ENCODE results near the gene MARCHF3. TPM values are rescaled to one million over a fixed set of nuclear protein-coding genes. Genes with fewer than 3 reads are reported as not detected.

Gene MARCHF3
- total RNA-seq, 4 donors from 2014 or later: 1.7 to 13.9 (median 2.5) TPM

DNA sequence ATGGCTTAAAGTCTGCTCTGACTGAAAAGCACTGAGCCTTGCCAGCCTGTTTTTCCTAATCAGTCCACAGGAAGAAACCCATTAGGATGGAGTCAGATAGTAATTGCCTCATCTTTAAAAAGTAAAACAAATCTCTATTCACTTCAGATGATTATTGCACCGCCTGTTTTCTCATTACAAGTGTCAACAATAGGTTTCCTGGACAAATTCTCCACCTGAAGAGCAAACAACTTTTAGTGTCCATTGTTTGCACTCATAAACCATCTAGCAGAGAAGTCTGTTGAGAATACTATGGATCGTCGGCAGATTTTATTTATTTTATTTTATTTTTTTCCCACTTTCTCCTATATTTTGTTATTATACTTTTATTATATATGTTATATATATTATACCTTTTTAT is 22.7 kb upstream of the MARCHF3 start:
- no peaks in the 10 kb centered on the region for H3K9me3 ChIP-seq
- TF ChIP-seq, protein P1, sequence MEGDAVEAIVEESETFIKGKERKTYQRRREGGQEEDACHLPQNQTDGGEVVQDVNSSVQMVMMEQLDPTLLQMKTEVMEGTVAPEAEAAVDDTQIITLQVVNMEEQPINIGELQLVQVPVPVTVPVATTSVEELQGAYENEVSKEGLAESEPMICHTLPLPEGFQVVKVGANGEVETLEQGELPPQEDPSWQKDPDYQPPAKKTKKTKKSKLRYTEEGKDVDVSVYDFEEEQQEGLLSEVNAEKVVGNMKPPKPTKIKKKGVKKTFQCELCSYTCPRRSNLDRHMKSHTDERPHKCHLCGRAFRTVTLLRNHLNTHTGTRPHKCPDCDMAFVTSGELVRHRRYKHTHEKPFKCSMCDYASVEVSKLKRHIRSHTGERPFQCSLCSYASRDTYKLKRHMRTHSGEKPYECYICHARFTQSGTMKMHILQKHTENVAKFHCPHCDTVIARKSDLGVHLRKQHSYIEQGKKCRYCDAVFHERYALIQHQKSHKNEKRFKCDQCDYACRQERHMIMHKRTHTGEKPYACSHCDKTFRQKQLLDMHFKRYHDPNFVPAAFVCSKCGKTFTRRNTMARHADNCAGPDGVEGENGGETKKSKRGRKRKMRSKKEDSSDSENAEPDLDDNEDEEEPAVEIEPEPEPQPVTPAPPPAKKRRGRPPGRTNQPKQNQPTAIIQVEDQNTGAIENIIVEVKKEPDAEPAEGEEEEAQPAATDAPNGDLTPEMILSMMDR (IDR thresholded peaks at IDR 0.05): no peak
- no peak for DNase-seq (ENCODE audit: extremely low spot score)
- no peaks in the 10 kb centered on the region for H3K27me3 ChIP-seq
- no peak overlapping the region for H3K4me3 ChIP-seq
- WGBS: 94% methylated on average over 3 of the region's 3 CpGs
- H3K36me3 ChIP-seq: peaks cover 0 to 6% (median 2%) of the 10 kb centered on the region in 4 donors
- intact Hi-C loops (cut with DNase I): no loop called here
- H3K4me1 ChIP-seq: no peaks in the 10 kb centered on the region
- no peak overlapping the region for H3K27ac ChIP-seq (replicated peaks in 1 of 4)

DNA sequence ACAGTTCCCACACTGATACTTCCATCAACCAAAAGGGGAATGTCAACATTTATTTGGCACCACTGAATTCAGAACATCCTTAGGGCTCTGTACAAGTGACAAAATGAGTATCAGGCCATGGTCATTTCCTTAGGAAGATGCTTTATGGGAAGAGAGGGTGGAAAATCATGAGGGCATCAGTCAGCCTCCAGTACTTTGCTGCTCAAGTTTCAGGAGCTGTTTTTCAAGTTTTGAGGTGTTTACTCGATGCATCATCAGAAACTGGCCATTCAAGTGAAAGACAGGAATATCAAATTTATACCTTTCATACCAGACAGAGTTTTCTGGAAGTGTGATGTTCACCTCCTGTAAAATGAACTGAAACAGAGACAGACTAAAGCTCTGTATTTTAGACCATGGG is 21.2 kb upstream of the MARCHF3 start:
- WGBS: 82% methylated on average over 1 of the region's 1 CpG
- H3K4me1 ChIP-seq: no peaks in the 10 kb centered on the region
- intact Hi-C loops (cut with DNase I): no loop called here
- no peaks in the 10 kb centered on the region for H3K9me3 ChIP-seq
- H3K27ac ChIP-seq (replicated peaks in 1 of 4): no peak overlapping the region
- no peak overlapping the region for H3K4me3 ChIP-seq
- no peak for DNase-seq (ENCODE audit: extremely low spot score)
- H3K27me3 ChIP-seq: no peaks in the 10 kb centered on the region
- H3K36me3 ChIP-seq: peaks cover 0 to 6% (median 2%) of the 10 kb centered on the region in 4 donors
- TF ChIP-seq EP300 (IDR thresholded peaks at IDR 0.05): no peak
- no peak for TF ChIP-seq POLR2A (IDR thresholded peaks at IDR 0.05; ENCODE audit: low read depth)
- TF ChIP-seq, protein P1 (IDR thresholded peaks at IDR 0.05): no peak
- no peak for TF ChIP-seq POLR2AphosphoS5 (IDR thresholded peaks at IDR 0.05)

DNA sequence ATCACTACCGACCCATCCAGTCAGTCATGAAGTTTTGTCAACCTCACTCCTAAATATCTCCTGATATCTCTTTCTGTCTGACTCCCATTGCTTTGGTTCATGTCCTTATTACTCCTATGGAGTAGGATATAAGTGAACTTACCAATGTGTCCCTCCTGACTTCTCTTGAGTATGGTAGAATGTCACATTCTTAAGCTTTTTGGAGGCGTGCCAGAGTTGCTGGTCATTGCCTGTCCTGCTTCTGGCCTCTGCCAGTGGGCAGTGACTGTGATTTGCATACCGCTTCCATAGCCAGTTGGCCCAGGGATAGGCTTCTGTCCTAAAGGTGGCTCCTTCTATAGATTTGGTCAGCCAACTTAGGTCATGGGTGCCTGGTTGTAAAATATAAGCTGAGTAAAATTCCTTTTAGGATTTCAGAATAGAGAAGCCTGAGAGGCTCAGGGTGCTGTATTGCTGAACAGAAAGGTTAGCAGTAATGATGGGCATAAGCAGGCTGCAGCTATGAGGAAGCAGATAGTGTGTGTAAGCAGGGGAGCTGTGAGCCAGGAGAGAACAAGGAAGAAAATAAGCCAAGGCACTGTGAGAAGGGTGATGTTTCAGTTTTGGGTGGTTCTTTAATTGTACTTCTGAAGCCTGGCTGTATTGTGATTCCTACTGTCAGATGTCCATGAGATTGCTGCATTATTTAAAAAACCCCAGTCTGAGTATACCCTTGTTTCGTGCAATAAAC is 16.1 kb upstream of the MARCHF3 start:
- Histone ChIP-seq H3K4me3 (no peak overlapping the region), H3K9me3 (no peaks in the 10 kb centered on the region), H3K4me1 (peaks cover under 1 to 6% (median 2%) of the 10 kb centered on the region in 4 donors), H3K27me3 (no peaks in the 10 kb centered on the region), H3K36me3 (no peaks in the 10 kb centered on the region), H3K27ac (replicated peaks in 1 of 4) (no peak overlapping the region)
- WGBS: 92% methylated on average over 4 of the region's 4 CpGs
- no peak for TF ChIP-seq POLR2AphosphoS5 (IDR thresholded peaks at IDR 0.05)
- TF ChIP-seq EP300 (IDR thresholded peaks at IDR 0.05): no peak
- TF ChIP-seq, protein P1 (IDR thresholded peaks at IDR 0.05): no peak
- no peak for DNase-seq (ENCODE audit: extremely low spot score)
- intact Hi-C loops (cut with DNase I): no loop called here

DNA sequence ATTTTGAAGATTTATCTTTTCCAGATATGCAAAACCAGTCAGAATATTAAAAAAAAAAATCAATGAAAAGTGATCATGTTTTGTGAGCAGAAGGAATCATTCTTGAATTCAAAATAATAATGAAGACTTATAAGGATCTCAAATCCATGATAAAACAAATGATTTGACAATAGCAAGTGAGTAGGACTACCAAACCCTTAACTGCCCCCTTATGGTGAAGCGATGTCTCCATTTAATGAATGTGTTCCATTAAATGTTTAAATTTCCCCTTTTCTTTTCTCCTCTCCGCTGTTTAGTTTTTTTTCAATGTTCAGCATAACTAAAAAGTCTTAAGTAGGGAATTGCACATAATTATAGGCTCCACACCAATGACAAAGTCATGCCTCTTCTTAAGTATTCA is 12.2 kb upstream of the MARCHF3 start:
- Histone ChIP-seq H3K27me3 (no peaks in the 10 kb centered on the region), H3K4me1 (peaks cover 8 to 12% (median 9%) of the 10 kb centered on the region in 4 donors), H3K9me3 (no peaks in the 10 kb centered on the region), H3K27ac (replicated peaks in 1 of 4) (no peak overlapping the region), H3K4me3 (no peak overlapping the region), H3K36me3 (no peaks in the 10 kb centered on the region)
- intact Hi-C loops (cut with DNase I): no loop called here
- 86% methylated on average over 2 of the region's 2 CpGs for WGBS
- DNase-seq (ENCODE audit: extremely low spot score): no peak
- TF ChIP-seq, protein P1 (IDR thresholded peaks at IDR 0.05): peak in 1 of 3 experiments; percentile 7
- TF ChIP-seq POLR2AphosphoS5 (IDR thresholded peaks at IDR 0.05): no peak

DNA sequence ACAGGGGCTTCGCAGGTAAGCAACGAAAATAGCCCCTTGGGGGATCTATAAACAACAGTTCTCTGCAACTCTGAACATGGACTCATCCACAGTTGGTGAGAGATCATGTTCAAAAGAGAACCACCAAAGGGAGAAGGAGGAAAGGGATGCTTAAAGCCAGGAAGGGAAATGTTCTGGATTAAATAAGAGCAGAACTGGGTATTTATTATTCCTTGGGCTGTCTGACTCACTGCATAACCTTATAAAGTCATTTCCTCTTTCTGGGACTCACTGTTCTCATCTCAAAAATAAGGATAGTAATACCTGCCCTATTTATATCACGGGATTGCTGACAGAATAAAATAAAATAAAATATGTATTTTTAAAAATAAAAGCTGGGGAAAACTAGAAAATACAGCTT is 11.2 kb upstream of the MARCHF3 start:
- H3K9me3 ChIP-seq: no peaks in the 10 kb centered on the region
- intact Hi-C loops (cut with DNase I): no loop called here
- WGBS: 72% methylated on average over 3 of the region's 3 CpGs

More for the DNA sequence above, 11.2 kb upstream of the MARCHF3 start:
- DNase-seq (ENCODE audit: extremely low spot score): no peak
- Histone ChIP-seq H3K36me3 (no peaks in the 10 kb centered on the region), H3K27me3 (no peaks in the 10 kb centered on the region), H3K4me3 (no peak overlapping the region), H3K4me1 (peaks cover 8 to 12% (median 9%) of the 10 kb centered on the region in 4 donors), H3K27ac (replicated peaks in 1 of 4) (peak overlapping the region in 3 of 4 donors; percentile 15 to 59 (median 38))
- TF ChIP-seq EP300 (IDR thresholded peaks at IDR 0.05): no peak
- TF ChIP-seq POLR2A (IDR thresholded peaks at IDR 0.05; ENCODE audit: low read depth): no peak

Data from esophagus muscularis mucosa (tissue), 4 donors.